Thymus (tissue), 11 donors: ENCODE data around the gene EPB41L2. TPM values are rescaled to one million over a fixed set of nuclear protein-coding genes. Genes with fewer than 3 reads are reported as not detected.

Experiments
- DNase-seq, 9 donors: peaks; one replicate each; pipeline ENCODE4 v3.0.0-alpha.2; 2013; ENCODE audit warnings: low spot score in 9 of 9, low read depth in 6 of 9, missing footprints in 1 of 9
- H3K27ac ChIP-seq, 2 donors: one replicate each; pipeline ENCODE4 v1.5.1; 2013; ENCODE audit warnings: control low read depth in 1 of 2, low read depth in 1 of 2, low read length in 1 of 2, mild to moderate bottlenecking in 1 of 2, moderate library complexity in 1 of 2
- H3K27me3 ChIP-seq, 2 donors: one replicate each; pipeline ENCODE4 v1.5.1; 2013; ENCODE audit warnings: low read length in 1 of 2; ENCODE audit not compliant: control insufficient read depth in 2 of 2, insufficient read depth in 1 of 2
- H3K36me3 ChIP-seq, 2 donors: one replicate each; pipeline ENCODE4 v1.5.1; 2013; ENCODE audit warnings: low read length in 1 of 2, mild to moderate bottlenecking in 1 of 2, moderate library complexity in 1 of 2; ENCODE audit not compliant: control insufficient read depth in 2 of 2, insufficient read depth in 2 of 2
- H3K4me1 ChIP-seq, 2 donors: one replicate each; pipeline ENCODE4 v1.5.1; 2013; ENCODE audit warnings: low read length in 2 of 2; ENCODE audit not compliant: control insufficient read depth in 2 of 2, insufficient read depth in 2 of 2
- H3K4me3 ChIP-seq, 2 donors: one replicate each; pipeline ENCODE4 v1.5.1; 2013; ENCODE audit warnings: low read length in 2 of 2, control low read depth in 1 of 2, mild to moderate bottlenecking in 1 of 2
- H3K9me3 ChIP-seq, 2 donors: one replicate each; pipeline ENCODE4 v1.5.1; 2013; ENCODE audit warnings: low read length in 1 of 2, mild to moderate bottlenecking in 1 of 2; ENCODE audit not compliant: control insufficient read depth in 2 of 2, insufficient read depth in 1 of 2
- WGBS: extraction: QIAGEN DNeasy Blood & Tissue Kit; methylation state at CpG from one replicate; pipeline ENCODE4 v1.1.7; 2013; 5-methylcytosine and 5-hydroxymethylcytosine counted together
- polyA plus RNA-seq: library from polyadenylated mRNA; stranded (reverse); fragments of 200-250 nt; gene quantifications from one replicate; pipeline ENCODE4 v1.2.3, GENCODE V29; 2013
- total RNA-seq: library from RNA; stranded (reverse); fragments of 120-200 nt; gene quantifications from one replicate; pipeline ENCODE4 v1.2.4, GENCODE V29; 2013
- donor health status: healthy.

EPB41L2 gene
- total and polyA plus RNA-seq, 2 donors, result 19.1 to 22.4 TPM

- no peak for DNase-seq
- Histone ChIP-seq H3K27me3 (no peaks in the 10 kb centered on the region), H3K4me1 (no peaks in the 10 kb centered on the region), H3K4me3 (no peak overlapping the region), H3K27ac (no peak overlapping the region), H3K9me3 (no peaks in the 10 kb centered on the region), H3K36me3 (peaks cover 0 to 2% of the 10 kb centered on the region in 2 donors)
- WGBS, result 96% methylated on average over 5 of the region's 5 CpGs
Observed at GRCh38 chr6:130896249-130896648, 166.8 kb downstream of the EPB41L2 start.

- H3K9me3 ChIP-seq, result no peaks in the 10 kb centered on the region
- 70% methylated on average over 2 of the region's 2 CpGs for WGBS
- H3K36me3 ChIP-seq, result peaks cover 0 to 2% of the 10 kb centered on the region in 2 donors
- no peaks in the 10 kb centered on the region for H3K27me3 ChIP-seq
- H3K27ac ChIP-seq, result no peak overlapping the region
- no peak overlapping the region for H3K4me3 ChIP-seq
- no peak for DNase-seq
- no peaks in the 10 kb centered on the region for H3K4me1 ChIP-seq
Observed at GRCh38 chr6:130895516-130895915, 167.5 kb downstream of the EPB41L2 start.

GRCh38 chr6:130893766-130894165 is 169.3 kb downstream of the EPB41L2 start:
- Histone ChIP-seq H3K9me3 (no peaks in the 10 kb centered on the region), H3K27ac (no peak overlapping the region), H3K4me1 (no peaks in the 10 kb centered on the region), H3K36me3 (peaks cover 0 to 4% of the 10 kb centered on the region in 2 donors), H3K27me3 (no peaks in the 10 kb centered on the region), H3K4me3 (no peak overlapping the region)
- 95% methylated on average over 2 of the region's 2 CpGs for WGBS
- DNase-seq, result no peak

DNA sequence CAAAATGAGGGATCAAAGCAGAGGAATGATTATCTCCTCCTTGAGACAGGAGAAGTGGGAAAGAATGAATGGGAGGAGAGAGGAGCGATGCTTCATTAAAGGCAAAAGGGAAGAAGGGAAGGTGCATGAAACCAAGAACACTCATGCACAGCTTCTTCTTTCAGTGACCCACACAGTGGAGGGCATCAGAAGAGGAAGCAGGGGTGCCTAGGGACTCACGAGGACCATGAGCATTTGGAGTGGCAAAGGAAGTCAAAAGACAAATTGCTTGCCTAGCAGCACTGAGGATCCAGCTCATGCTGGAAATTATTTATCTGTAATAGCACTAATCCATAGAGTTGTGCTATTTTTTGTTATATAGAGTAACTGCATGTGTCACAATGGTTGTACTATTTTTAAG is 169.8 kb downstream of the EPB41L2 start:
- WGBS, result 89% methylated on average over 2 of the region's 2 CpGs
- Histone ChIP-seq H3K9me3 (no peaks in the 10 kb centered on the region), H3K4me3 (no peak overlapping the region), H3K36me3 (peaks cover 0 to 4% of the 10 kb centered on the region in 2 donors), H3K4me1 (no peaks in the 10 kb centered on the region), H3K27me3 (no peaks in the 10 kb centered on the region), H3K27ac (no peak overlapping the region)
- no peak for DNase-seq

- Histone ChIP-seq H3K4me1 (no peaks in the 10 kb centered on the region), H3K36me3 (peaks cover 0 to 4% of the 10 kb centered on the region in 2 donors), H3K27me3 (no peaks in the 10 kb centered on the region), H3K4me3 (no peak overlapping the region), H3K9me3 (no peaks in the 10 kb centered on the region), H3K27ac (no peak overlapping the region)
- no peak for DNase-seq
- WGBS, result 96% methylated on average over 2 of the region's 2 CpGs
Observed at GRCh38 chr6:130890521-130890971, 172.5 kb downstream of the EPB41L2 start.

GRCh38 chr6:130889423-130889822 is 173.6 kb downstream of the EPB41L2 start:
- Histone ChIP-seq H3K27ac (no peak overlapping the region), H3K27me3 (no peaks in the 10 kb centered on the region), H3K4me1 (no peaks in the 10 kb centered on the region), H3K36me3 (peaks cover 0 to 4% of the 10 kb centered on the region in 2 donors), H3K4me3 (no peak overlapping the region), H3K9me3 (no peaks in the 10 kb centered on the region)
- no peak for DNase-seq
- WGBS, result 99% methylated on average over 2 of the region's 2 CpGs

- Histone ChIP-seq H3K4me3 (no peak overlapping the region), H3K9me3 (no peaks in the 10 kb centered on the region), H3K27me3 (no peaks in the 10 kb centered on the region), H3K36me3 (peaks cover 0 to 4% of the 10 kb centered on the region in 2 donors), H3K27ac (no peak overlapping the region), H3K4me1 (no peaks in the 10 kb centered on the region)
- no peak for DNase-seq
- WGBS, result over 99% methylated on average over 2 of the region's 2 CpGs
Observed at GRCh38 chr6:130888246-130888645, 174.8 kb downstream of the EPB41L2 start.

GRCh38 chr6:130886966-130887365 is 176.1 kb downstream of the EPB41L2 start:
- Histone ChIP-seq H3K9me3 (no peaks in the 10 kb centered on the region), H3K27ac (no peak overlapping the region), H3K36me3 (peaks cover 0 to 3% of the 10 kb centered on the region in 2 donors), H3K4me1 (no peaks in the 10 kb centered on the region), H3K27me3 (no peaks in the 10 kb centered on the region), H3K4me3 (no peak overlapping the region)
- DNase-seq, result no peak
- WGBS, result over 99% methylated on average over 2 of the region's 2 CpGs

DNA sequence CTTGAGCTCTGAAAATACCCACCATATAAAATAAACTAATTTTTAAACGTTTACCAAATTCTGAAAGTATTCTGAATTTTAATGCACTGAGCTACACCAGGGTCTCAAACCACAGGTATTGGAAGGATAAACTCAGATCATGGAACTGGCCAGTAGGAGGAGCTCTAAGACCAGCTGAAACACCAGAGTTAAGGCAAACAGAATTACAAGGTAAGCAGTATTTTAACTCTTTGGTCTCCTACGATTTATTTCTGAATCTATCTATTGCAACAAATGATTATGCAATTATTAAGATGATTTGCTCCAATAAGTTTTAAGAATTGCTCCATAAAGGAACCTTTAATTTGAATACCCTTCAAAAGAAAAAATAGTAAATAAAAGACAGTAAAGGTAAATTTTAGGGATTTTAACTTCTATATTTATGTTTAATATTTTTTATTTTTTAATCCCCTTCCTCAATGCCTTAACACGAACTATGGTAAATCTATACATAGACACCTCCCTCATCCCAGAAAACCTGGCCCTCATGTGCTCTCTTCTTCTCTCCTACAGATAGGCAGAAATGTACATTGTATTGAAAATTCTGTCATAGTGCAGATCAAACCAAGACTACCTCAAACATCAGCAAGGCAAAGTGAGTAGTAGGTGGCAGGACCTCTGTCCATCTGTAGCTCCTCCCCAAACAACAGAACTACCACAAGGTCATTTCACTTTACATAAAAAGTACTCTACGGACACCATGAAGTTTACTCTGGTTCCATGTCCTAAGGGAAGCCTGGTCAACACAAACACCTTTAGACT is 177.5 kb downstream of the EPB41L2 start:
- WGBS, result 38% methylated on average over 4 of the region's 4 CpGs

More for the DNA sequence above, 177.5 kb downstream of the EPB41L2 start:
- DNase-seq, result peak; percentile 38 to 91 (median 87)
- no peak overlapping the region for H3K27ac ChIP-seq
- H3K4me3 ChIP-seq, result no peak overlapping the region
- H3K4me1 ChIP-seq, result no peaks in the 10 kb centered on the region
- no peaks in the 10 kb centered on the region for H3K9me3 ChIP-seq
- H3K36me3 ChIP-seq, result peaks cover 0 to 2% of the 10 kb centered on the region in 2 donors
- H3K27me3 ChIP-seq, result no peaks in the 10 kb centered on the region
